ENCODE results near the gene ETV3L. TPM values are rescaled to one million over a fixed set of nuclear protein-coding genes. Genes with fewer than 3 reads are reported as not detected.

Gene ETV3L
- total and polyA plus RNA-seq, 2 of the 8 experiments (the other 6 are each of a cell fraction or from before 2014, with no cell fraction given), result 0.17 to 0.26 TPM

DNA sequence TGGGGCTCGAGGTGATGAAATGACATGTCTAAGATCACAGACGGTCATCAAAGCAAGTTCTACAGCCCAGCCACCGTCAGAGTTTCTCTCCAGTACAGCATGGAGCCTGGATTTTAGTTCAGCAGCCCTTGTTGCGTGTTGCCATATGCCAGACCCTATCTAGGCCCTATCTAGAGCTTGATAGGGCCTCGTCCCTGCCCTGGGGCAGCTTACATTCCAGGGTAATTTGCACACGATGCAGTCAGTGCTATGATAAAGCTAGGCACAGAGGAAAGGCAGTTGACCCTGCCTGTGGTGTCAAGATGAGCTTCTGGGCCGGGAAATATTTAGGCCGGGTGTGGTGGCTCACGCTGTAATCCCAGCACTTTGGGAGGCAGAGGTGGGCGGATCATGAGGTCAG is 18.9 kb downstream of the ETV3L start (continued):
- TF ChIP-seq, protein P1, sequence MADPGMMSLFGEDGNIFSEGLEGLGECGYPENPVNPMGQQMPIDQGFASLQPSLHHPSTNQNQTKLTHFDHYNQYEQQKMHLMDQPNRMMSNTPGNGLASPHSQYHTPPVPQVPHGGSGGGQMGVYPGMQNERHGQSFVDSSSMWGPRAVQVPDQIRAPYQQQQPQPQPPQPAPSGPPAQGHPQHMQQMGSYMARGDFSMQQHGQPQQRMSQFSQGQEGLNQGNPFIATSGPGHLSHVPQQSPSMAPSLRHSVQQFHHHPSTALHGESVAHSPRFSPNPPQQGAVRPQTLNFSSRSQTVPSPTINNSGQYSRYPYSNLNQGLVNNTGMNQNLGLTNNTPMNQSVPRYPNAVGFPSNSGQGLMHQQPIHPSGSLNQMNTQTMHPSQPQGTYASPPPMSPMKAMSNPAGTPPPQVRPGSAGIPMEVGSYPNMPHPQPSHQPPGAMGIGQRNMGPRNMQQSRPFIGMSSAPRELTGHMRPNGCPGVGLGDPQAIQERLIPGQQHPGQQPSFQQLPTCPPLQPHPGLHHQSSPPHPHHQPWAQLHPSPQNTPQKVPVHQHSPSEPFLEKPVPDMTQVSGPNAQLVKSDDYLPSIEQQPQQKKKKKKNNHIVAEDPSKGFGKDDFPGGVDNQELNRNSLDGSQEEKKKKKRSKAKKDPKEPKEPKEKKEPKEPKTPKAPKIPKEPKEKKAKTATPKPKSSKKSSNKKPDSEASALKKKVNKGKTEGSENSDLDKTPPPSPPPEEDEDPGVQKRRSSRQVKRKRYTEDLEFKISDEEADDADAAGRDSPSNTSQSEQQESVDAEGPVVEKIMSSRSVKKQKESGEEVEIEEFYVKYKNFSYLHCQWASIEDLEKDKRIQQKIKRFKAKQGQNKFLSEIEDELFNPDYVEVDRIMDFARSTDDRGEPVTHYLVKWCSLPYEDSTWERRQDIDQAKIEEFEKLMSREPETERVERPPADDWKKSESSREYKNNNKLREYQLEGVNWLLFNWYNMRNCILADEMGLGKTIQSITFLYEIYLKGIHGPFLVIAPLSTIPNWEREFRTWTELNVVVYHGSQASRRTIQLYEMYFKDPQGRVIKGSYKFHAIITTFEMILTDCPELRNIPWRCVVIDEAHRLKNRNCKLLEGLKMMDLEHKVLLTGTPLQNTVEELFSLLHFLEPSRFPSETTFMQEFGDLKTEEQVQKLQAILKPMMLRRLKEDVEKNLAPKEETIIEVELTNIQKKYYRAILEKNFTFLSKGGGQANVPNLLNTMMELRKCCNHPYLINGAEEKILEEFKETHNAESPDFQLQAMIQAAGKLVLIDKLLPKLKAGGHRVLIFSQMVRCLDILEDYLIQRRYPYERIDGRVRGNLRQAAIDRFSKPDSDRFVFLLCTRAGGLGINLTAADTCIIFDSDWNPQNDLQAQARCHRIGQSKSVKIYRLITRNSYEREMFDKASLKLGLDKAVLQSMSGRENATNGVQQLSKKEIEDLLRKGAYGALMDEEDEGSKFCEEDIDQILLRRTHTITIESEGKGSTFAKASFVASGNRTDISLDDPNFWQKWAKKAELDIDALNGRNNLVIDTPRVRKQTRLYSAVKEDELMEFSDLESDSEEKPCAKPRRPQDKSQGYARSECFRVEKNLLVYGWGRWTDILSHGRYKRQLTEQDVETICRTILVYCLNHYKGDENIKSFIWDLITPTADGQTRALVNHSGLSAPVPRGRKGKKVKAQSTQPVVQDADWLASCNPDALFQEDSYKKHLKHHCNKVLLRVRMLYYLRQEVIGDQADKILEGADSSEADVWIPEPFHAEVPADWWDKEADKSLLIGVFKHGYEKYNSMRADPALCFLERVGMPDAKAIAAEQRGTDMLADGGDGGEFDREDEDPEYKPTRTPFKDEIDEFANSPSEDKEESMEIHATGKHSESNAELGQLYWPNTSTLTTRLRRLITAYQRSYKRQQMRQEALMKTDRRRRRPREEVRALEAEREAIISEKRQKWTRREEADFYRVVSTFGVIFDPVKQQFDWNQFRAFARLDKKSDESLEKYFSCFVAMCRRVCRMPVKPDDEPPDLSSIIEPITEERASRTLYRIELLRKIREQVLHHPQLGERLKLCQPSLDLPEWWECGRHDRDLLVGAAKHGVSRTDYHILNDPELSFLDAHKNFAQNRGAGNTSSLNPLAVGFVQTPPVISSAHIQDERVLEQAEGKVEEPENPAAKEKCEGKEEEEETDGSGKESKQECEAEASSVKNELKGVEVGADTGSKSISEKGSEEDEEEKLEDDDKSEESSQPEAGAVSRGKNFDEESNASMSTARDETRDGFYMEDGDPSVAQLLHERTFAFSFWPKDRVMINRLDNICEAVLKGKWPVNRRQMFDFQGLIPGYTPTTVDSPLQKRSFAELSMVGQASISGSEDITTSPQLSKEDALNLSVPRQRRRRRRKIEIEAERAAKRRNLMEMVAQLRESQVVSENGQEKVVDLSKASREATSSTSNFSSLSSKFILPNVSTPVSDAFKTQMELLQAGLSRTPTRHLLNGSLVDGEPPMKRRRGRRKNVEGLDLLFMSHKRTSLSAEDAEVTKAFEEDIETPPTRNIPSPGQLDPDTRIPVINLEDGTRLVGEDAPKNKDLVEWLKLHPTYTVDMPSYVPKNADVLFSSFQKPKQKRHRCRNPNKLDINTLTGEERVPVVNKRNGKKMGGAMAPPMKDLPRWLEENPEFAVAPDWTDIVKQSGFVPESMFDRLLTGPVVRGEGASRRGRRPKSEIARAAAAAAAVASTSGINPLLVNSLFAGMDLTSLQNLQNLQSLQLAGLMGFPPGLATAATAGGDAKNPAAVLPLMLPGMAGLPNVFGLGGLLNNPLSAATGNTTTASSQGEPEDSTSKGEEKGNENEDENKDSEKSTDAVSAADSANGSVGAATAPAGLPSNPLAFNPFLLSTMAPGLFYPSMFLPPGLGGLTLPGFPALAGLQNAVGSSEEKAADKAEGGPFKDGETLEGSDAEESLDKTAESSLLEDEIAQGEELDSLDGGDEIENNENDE (IDR thresholded peaks at IDR 0.05; ENCODE audit: insufficient replicate concordance, low read length), result no peak
- TF ChIP-seq POU5F1 (IDR thresholded peaks at IDR 0.05; ENCODE audit: low read depth, low read length), result no peak
- no peak for TF ChIP-seq SIN3A (conservative IDR thresholded peaks at IDR 0.05 in 1 of 2, IDR thresholded peaks at IDR 0.05 in 1 of 2; ENCODE audit: low read depth in 1 of 2, low read length in 2 of 2)
- no peak for TF ChIP-seq RXRA (IDR thresholded peaks at IDR 0.05; ENCODE audit: insufficient read depth, low read depth, low read length)
- TF ChIP-seq SIRT6 (IDR thresholded peaks at IDR 0.05; ENCODE audit: low read length), result no peak
- no peak for TF ChIP-seq SUZ12 (IDR thresholded peaks at IDR 0.05; ENCODE audit: low read length)
- TF ChIP-seq BACH1 (IDR thresholded peaks at IDR 0.05; ENCODE audit: low read length), result no peak
- no peak for TF ChIP-seq CBX8 (IDR thresholded peaks at IDR 0.05; ENCODE audit: borderline replicate concordance, low read depth, low read length)
- no peak for TF ChIP-seq ZNF274 (IDR thresholded peaks at IDR 0.05; ENCODE audit: borderline replicate concordance, extremely low read depth, low read length)
- TF ChIP-seq SIX5 (IDR thresholded peaks at IDR 0.05; ENCODE audit: low read depth, low read length), result no peak
- no peak for TF ChIP-seq CHD1 (IDR thresholded peaks at IDR 0.05; ENCODE audit: low read depth, low read length)
- no peak for TF ChIP-seq CEBPB (IDR thresholded peaks at IDR 0.05; ENCODE audit: low read depth, low read length)
- TF ChIP-seq SP4 (IDR thresholded peaks at IDR 0.05; ENCODE audit: low read length), result no peak
- TF ChIP-seq YY1 (IDR thresholded peaks at IDR 0.05; ENCODE audit: low read depth, low read length), result no peak
